NCI-H2171 (cell line): ENCODE results near the gene TM9SF3.
"Not testable (repeated sequence)": the region's sequence is repeated elsewhere in the genome, so short reads cannot be mapped to it uniquely, and the experiment has no call there.

Experiments used
- DNase-seq: peaks from one replicate; lab custom pipeline; 2025; lab: John Stamatoyannopoulos, UW

The TM9SF3 gene

DNA sequence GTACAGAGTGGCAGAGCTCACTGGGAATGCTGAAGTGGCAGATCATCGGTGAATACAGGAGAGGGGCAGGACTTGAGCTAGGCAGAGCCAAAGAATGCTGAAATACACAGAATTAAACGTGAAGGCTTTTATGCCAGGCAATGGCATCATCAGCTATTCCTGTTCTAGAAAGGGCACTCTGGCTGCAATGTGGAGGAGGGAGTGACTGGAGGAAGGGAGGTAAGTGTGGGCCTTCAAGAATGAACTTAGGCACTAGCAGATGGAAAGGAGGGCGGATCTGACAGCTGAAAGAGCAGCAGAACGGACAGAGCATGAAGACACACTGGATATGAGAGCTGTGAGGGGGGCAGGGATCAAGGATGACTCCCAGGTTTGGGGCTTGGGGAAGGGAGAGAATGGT, 12.0 kb upstream of the TM9SF3 start:
- no peak for DNase-seq

DNA sequence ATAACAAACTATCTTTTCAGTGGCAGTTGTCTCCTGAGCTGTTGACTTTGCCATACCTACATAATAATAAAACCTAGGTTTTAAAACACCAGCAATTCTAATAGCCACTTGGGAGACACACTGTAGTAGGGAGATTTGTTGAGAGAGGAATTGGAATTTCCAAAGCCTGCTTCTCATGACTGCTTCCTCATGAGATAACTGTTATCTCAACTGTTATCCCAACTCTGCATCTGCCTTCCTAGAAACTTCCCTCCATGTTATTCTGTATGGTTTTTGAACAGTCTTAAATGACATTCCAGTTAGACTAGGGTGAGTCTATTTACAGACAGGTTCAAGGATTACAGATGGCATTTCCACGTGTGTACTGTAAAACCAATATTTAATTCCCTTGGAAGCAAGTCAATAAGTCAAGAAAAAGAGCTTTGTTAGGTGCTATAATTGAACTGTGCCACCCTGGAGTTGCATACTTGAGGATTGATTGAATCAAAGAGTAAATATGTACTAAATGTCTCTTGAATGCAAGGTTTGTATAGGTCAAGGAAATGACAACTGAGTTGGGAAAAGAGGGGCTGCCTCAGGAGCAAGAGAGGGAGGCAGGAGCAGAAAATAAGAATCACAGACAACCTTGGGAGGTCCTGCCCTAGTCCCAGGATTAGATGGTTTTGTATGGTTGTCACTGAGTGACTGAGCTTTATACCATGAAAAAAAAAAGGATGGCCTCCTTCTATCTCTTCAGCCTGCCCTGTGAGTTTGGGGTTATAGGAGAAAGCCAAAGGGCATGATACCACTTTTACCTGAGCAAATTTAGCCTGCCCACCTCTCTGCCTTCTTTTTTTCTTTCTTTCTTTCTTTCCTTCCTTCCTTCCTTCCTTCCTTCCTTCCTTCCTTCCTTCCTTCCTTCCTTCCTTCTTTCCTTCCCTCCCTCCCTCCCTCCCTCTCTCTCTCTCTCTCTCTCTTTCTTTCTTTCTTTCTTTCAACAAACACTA, 9.9 kb upstream of the TM9SF3 start:
- no peak for DNase-seq

DNA sequence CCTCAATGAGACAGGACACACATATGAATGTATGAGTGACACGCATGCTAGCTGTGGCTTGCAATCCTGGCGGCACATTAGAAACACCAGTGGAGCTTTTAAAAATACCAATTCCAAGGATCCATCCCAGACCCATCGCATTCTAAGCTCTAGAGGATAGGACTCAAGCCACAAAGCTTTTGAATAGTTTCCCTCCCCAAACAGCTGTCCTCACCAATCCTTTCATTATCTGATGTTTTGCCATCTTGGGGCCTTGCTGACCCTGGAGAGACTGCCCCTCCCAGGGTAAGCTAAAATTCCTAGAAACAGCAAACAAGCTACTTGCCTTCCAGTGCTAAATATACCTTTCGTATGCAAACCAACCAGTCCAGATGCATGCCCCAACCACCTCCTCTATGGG, 8.9 kb upstream of the TM9SF3 start:
- DNase-seq: no peak

- DNase-seq: no peak
Measured at GRCh38 chr10:96591946-96592345, 5.1 kb upstream of the TM9SF3 start.

DNA sequence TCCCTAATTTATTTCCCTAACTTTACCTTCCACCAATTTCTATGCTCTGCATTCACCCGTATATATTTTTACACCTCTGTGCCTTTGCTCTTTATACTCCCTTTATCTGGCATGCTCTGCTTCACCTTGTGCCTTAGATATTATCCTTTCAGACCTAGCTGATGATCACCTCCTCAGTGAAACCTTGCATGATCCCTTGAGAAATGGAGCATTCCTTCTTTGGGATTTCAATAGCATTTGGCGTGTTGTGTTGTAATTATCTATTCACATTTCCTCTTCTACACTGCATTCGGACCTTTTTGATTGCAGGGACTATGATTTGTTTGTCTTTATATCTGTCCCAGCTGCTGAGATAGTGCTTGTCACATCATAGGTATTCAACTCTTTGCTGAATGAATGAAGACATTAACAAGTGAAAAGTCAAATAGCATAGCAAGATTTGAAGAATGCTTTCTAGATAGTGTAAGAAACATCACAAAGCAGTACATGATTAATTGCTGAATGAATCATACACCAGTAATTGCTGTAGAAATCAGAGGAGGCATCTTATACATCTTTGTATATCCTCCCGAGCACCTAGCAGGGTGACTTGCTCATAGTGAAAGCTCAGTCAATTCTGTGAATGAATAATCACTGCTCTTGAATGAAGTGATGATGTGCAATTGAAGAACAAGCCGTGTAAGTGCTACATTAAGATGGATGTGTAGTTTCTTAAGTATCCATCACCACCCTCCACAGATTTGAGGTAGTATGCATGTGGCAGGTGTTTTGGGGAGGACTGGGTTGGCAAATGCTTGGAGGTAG, 2.0 kb upstream of the TM9SF3 start:
- DNase-seq: no peak

DNA sequence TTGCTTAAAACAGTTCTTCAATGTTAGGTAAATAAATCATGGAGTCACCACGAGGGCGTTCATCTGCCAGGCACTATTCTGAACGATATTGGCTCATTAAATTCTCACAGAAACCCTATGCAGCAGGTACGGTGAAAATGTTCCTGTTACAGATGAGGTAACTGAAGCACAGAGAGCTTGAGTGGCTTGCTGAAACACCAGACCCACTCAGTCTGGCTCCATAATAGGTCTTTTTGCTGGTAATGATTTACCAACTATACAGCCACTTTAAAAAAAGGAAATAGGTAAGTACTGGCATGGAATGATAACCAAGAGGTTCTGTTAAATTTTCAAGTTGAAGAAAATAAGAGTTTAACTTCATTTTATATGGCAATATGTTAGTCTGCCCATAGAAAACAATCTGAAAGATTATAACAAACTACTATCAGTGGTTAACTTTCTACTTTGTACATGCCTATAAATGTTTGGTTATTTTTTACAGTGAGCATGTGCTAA, 1.3 kb upstream of the TM9SF3 start:
- no peak for DNase-seq

- no peak for DNase-seq
Measured at GRCh38 chr10:96587264-96588059, 650 bp upstream of the TM9SF3 start.

GRCh38 chr10:96585736-96586418, 935 bp downstream of the TM9SF3 start:
- no peak for DNase-seq

- DNase-seq: no peak
Measured at GRCh38 chr10:96584474-96584873, 2.3 kb downstream of the TM9SF3 start.

GRCh38 chr10:96584035-96584434, 2.8 kb downstream of the TM9SF3 start:
- no peak for DNase-seq

- no peak for DNase-seq
Measured at GRCh38 chr10:96579133-96579532, 7.7 kb downstream of the TM9SF3 start.

DNA sequence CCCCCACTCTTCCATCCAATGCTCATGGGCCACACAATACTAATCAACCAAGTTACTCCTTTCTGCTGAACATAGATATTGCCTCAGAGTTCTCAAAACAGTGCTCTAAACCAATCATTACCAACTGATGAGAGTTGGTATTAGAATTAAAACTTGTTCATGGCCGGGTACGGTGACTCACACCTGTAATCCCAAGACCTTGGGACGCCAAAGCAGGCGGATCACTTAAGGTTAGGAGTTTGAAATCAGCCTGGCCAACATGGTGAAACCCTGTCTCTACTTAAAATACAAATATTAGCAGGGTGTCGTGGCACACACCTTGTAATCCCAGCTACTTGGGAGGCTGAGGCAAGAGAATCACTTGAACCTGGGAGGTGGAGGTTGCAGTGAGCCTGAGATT, 8.2 kb downstream of the TM9SF3 start:
- DNase-seq: no peak

- no peak for DNase-seq
Measured at GRCh38 chr10:96578022-96578421, 8.8 kb downstream of the TM9SF3 start.

- no peak for DNase-seq
Measured at GRCh38 chr10:96577069-96577468, 9.7 kb downstream of the TM9SF3 start.

DNA sequence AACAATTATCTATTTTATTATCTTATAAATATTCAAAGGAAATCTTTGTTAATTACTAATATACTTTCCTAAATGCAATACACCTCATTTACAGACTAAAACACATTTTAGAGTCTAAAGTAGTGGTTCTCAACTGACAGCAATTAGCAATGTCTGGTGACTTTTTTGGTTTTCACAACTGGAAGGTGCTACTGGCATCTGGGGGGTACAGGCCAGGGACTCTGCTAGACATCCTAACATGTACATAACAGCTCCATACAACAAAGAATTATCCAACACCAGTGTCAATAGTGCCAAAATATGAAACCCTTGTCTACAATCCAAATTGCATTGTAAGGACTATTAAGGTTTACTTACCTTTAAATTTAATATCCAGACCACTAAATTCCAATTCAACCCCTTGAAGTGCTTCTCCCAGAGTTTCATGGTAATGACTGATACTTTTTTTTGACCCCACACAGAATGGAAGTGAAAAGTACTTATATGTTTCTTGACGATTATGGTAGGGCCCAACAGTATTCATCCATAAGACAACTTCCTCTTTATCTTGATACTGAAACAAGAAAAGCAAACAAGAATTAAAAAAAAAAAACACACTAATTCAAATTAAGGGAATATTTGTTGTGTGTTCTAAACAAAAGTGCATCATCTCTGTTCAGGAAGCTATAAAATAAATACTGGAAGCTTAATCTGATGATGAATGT, 10.4 kb downstream of the TM9SF3 start:
- no peak for DNase-seq

GRCh38 chr10:96574564-96574963, 12.2 kb downstream of the TM9SF3 start:
- not testable (repeated sequence) for DNase-seq

DNA sequence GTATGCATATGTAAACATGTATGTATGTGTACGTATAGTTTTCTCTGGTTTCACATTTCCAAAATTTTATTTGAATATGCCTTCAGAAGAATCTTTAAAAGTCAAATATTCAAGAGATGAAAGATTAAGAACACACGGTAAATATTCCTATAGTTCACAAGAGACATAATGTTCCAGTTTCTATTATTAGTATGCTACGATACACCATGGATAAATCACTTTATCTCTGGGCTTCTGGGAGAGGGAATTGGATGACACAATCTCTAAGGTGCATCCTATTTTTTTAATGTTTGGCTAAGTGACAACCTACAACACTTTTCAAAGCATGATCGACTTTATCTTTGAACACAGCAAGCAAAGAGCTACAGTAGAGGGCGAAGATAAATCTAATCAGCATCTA, 13.8 kb downstream of the TM9SF3 start:
- no peak for DNase-seq

GRCh38 chr10:96570983-96571964, 15.5 kb downstream of the TM9SF3 start:
- DNase-seq: no peak

DNA sequence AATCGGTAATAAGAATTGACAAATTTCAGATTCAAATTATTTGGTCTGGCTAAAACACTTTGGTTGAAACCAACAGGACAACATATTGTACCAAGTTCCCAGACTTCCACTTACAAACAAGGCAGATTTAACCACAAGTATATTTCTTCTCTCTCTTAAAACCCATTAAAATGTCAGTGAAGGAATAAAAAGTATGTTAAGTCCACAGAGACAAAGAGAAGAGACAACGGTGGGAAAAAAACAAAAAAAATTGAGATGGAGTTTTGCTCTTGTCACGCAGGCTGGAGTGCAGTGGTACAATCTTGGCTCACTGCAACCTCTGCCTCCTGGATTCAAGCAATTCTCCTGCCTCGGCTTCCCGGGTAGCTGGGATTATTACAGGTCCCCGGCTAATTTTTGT, 16.3 kb downstream of the TM9SF3 start:
- DNase-seq: no peak

DNA sequence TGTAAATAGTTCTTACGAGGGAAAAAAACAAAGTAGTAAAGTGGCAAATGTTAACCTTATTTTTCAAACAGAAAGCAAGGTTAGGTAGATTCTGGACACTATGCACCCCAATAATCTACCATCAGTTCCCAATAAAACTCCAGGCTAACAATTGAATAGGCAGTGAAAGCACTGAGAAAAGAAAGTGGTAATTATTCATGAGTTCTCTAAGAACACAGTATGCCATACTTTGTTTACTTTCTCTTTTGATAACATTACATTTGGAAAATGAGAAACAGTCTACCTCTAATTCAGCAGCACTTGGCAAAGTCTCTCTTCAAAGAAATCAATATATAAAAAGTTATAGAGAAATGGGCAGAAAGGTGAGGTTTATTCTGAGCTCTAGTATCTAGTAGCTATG, 18.4 kb downstream of the TM9SF3 start:
- DNase-seq: no peak
